GM12878 (cell line): ENCODE data around the gene CELF2. TPM values are rescaled to one million over a fixed set of nuclear protein-coding genes. Genes with fewer than 3 reads are reported as not detected.

Experiments
- CBFB ChIP-seq: IDR thresholded peaks from 2 replicates; pipeline ENCODE4 v1.6.1; 2016; ENCODE audit warnings: antibody characterized with exemption, low read depth
- CBX5 ChIP-seq: sonication (generic); IDR thresholded peaks from 2 replicates; pipeline ENCODE4 v1.6.1; 2016; ENCODE audit warnings: low read depth, moderate library complexity, mild to moderate bottlenecking, inconsistent platforms
- ESRRA ChIP-seq: IDR thresholded peaks from 2 replicates; pipeline ENCODE4 v1.6.1; 2012; ENCODE audit warnings: mild to moderate bottlenecking, low read length, improper control_type of control experiment
- GABPA ChIP-seq: IDR thresholded peaks from 2 replicates; pipeline ENCODE4 v1.6.1; 2014; ENCODE audit warnings: antibody characterized with exemption, low read depth, mild to moderate bottlenecking, inconsistent platforms
- IRF4 ChIP-seq: IDR thresholded peaks from 2 replicates; pipeline ENCODE4 v1.6.1; 2011; ENCODE audit warnings: low read depth, low read length
- MEF2A ChIP-seq: IDR thresholded peaks from 2 replicates; pipeline ENCODE4 v1.6.1; 2011; ENCODE audit warnings: low read depth, mild to moderate bottlenecking, low read length, moderate library complexity; ENCODE audit not compliant: insufficient read depth
- POU2F2 ChIP-seq: IDR thresholded peaks from 3 replicates; pipeline ENCODE4 v1.6.1; 2011; ENCODE audit warnings: low read depth, mild to moderate bottlenecking, low read length, borderline replicate concordance
- SUPT20H ChIP-seq: IDR thresholded peaks from 2 replicates; pipeline ENCODE4 v1.6.1; 2011; ENCODE audit warnings: low read depth, mild to moderate bottlenecking, low read length, moderate library complexity, borderline replicate concordance; ENCODE audit not compliant: control insufficient read depth
- YBX1 ChIP-seq: fragments of 450-650 bp; IDR thresholded peaks from 2 replicates; pipeline ENCODE4 v1.6.1; 2016; ENCODE audit warnings: antibody characterized with exemption
- ZBED1 ChIP-seq: IDR thresholded peaks from 2 replicates; pipeline ENCODE4 v1.6.1; 2016; ENCODE audit warnings: borderline replicate concordance
- ZNF622 ChIP-seq: fragments of 450-650 bp; IDR thresholded peaks from 2 replicates; pipeline ENCODE4 v1.6.1; 2017; ENCODE audit warnings: mild to moderate bottlenecking, inconsistent platforms
- polyA plus RNA-seq, 11 experiments: library from polyadenylated mRNA; depleted of rRNA in 4 of 11; unstranded in 6 of 11; stranded (reverse) in 5 of 11; fragments of >200 nt; fragmentation: Nextera tagmentation in 4 of 11; fragmentation: Illumina TruSeq in 1 of 11; extraction: Ambion mirVana in 4 of 11; extraction: Trizol in 1 of 11; gene quantifications; 1 replicate in 1 of 11; 2 replicates in 10 of 11; pipeline versions ENCODE4 v1.2.1 to v1.2.3, GENCODE V29; 2011 to 2016; ENCODE audit warnings: inconsistent platforms in 2 of 11, missing spikeins in 2 of 11, low read depth in 1 of 11
- total RNA-seq, 4 experiments: library from RNA; depleted of rRNA in 3 of 4; stranded (reverse); fragments of >200 nt in 3 of 4; fragmentation: Illumina TruSeq in 1 of 4; extraction: Trizol in 1 of 4; gene quantifications; 2 replicates each; pipeline versions ENCODE4 v1.2.1 to v1.2.3, GENCODE V29; 2013 to 2021
- TF ChIP-seq, protein P1 (sequence below): fragments of 450-650 bp; IDR thresholded peaks from 2 replicates; pipeline ENCODE4 v1.6.1; 2018; ENCODE audit warnings: mild to moderate bottlenecking, low read depth, moderate library complexity; ENCODE audit not compliant: partially characterized antibody
- TF ChIP-seq, protein P2 (sequence below): fragments of 450-650 bp; IDR thresholded peaks from 2 replicates; pipeline ENCODE4 v1.6.1; 2017; ENCODE audit warnings: borderline replicate concordance
- TF ChIP-seq, protein P3 (sequence below): IDR thresholded peaks from 2 replicates; pipeline ENCODE4 v1.6.1; 2011; ENCODE audit warnings: mild to moderate bottlenecking, low read depth, low read length, moderate library complexity; ENCODE audit not compliant: insufficient replicate concordance
- TF ChIP-seq, protein P4 (sequence below): fragments of 450-650 bp; IDR thresholded peaks from 2 replicates; pipeline ENCODE4 v1.6.1; 2018; ENCODE audit warnings: borderline replicate concordance, mild to moderate bottlenecking; ENCODE audit not compliant: partially characterized antibody
- TF ChIP-seq, protein P5 (sequence below): fragments of 450-650 bp; IDR thresholded peaks from 2 replicates; pipeline ENCODE4 v1.6.1; 2014; ENCODE audit warnings: mild to moderate bottlenecking
- TF ChIP-seq, protein P6 (sequence below): fragments of 450-650 bp; formaldehyde crosslinking; IDR thresholded peaks from 2 replicates; pipeline ENCODE4 v1.4.0; 2022; ENCODE audit warnings: mild to moderate bottlenecking, moderate library complexity

The CELF2 gene
- total and polyA plus RNA-seq, 10 of the 15 experiments (the other 5 are each of a cell fraction or from before 2014, with no cell fraction given) = 20.8 to 129 (median 86.3) TPM

DNA sequence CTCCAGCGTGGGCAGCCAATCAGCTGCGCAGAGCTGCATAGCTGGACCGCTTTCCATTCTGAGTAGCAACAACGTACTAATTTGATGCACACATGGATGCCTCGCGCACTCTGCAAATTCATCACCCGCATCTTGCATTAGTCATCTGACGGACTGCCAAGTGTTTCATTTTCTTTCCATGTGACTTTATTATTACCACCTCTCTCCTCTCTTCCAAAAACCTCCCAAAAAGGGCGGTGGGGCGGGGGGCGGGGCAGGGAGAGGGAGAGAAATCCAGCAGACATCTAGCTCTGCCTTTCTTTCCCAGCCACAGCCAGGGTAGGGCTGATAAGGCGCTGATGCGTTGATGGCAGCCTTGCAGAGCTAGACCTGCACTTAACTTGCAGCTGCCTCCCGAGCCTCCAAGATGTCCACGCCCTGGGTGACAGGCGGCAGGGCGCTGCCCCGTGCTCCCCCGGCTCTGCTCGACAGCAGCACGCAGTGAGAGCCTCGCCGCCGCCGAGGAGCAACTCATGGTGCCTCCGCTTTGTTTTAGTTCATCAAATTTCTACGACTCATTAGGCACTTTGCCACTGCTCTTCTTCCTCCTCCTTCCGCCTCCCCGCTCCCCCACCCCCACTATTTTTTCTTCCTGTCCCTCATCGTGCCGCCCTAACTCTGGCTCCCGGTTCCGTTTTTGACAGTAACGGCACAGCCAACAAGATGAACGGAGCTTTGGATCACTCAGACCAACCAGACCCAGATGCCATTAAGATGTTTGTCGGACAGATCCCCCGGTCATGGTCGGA lies 147.3 kb downstream of the CELF2 start (continued):
- TF ChIP-seq, protein P1, sequence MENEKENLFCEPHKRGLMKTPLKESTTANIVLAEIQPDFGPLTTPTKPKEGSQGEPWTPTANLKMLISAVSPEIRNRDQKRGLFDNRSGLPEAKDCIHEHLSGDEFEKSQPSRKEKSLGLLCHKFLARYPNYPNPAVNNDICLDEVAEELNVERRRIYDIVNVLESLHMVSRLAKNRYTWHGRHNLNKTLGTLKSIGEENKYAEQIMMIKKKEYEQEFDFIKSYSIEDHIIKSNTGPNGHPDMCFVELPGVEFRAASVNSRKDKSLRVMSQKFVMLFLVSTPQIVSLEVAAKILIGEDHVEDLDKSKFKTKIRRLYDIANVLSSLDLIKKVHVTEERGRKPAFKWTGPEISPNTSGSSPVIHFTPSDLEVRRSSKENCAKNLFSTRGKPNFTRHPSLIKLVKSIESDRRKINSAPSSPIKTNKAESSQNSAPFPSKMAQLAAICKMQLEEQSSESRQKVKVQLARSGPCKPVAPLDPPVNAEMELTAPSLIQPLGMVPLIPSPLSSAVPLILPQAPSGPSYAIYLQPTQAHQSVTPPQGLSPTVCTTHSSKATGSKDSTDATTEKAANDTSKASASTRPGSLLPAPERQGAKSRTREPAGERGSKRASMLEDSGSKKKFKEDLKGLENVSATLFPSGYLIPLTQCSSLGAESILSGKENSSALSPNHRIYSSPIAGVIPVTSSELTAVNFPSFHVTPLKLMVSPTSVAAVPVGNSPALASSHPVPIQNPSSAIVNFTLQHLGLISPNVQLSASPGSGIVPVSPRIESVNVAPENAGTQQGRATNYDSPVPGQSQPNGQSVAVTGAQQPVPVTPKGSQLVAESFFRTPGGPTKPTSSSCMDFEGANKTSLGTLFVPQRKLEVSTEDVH = no peak
- no peak for TF ChIP-seq POU2F2
- 0 out of 2 replicates have a peak, but pooled peaks have one; percentile 23 for TF ChIP-seq IRF4
- TF ChIP-seq GABPA = no peak
- TF ChIP-seq, protein P2, sequence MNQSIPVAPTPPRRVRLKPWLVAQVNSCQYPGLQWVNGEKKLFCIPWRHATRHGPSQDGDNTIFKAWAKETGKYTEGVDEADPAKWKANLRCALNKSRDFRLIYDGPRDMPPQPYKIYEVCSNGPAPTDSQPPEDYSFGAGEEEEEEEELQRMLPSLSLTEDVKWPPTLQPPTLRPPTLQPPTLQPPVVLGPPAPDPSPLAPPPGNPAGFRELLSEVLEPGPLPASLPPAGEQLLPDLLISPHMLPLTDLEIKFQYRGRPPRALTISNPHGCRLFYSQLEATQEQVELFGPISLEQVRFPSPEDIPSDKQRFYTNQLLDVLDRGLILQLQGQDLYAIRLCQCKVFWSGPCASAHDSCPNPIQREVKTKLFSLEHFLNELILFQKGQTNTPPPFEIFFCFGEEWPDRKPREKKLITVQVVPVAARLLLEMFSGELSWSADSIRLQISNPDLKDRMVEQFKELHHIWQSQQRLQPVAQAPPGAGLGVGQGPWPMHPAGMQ = no peak
- TF ChIP-seq, protein P3, sequence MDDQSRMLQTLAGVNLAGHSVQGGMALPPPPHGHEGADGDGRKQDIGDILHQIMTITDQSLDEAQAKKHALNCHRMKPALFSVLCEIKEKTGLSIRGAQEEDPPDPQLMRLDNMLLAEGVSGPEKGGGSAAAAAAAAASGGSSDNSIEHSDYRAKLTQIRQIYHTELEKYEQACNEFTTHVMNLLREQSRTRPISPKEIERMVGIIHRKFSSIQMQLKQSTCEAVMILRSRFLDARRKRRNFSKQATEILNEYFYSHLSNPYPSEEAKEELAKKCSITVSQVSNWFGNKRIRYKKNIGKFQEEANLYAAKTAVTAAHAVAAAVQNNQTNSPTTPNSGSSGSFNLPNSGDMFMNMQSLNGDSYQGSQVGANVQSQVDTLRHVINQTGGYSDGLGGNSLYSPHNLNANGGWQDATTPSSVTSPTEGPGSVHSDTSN = no peak
- no peak for TF ChIP-seq YBX1
- no peak for TF ChIP-seq ESRRA
- TF ChIP-seq CBX5 = no peak
- TF ChIP-seq, protein P4, sequence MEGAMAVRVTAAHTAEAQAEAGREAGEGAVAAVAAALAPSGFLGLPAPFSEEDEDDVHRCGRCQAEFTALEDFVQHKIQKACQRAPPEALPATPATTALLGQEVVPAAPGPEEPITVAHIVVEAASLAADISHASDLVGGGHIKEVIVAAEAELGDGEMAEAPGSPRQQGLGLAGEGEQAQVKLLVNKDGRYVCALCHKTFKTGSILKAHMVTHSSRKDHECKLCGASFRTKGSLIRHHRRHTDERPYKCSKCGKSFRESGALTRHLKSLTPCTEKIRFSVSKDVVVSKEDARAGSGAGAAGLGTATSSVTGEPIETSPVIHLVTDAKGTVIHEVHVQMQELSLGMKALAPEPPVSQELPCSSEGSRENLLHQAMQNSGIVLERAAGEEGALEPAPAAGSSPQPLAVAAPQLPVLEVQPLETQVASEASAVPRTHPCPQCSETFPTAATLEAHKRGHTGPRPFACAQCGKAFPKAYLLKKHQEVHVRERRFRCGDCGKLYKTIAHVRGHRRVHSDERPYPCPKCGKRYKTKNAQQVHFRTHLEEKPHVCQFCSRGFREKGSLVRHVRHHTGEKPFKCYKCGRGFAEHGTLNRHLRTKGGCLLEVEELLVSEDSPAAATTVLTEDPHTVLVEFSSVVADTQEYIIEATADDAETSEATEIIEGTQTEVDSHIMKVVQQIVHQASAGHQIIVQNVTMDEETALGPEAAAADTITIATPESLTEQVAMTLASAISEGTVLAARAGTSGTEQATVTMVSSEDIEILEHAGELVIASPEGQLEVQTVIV = no peak
- TF ChIP-seq, protein P5, sequence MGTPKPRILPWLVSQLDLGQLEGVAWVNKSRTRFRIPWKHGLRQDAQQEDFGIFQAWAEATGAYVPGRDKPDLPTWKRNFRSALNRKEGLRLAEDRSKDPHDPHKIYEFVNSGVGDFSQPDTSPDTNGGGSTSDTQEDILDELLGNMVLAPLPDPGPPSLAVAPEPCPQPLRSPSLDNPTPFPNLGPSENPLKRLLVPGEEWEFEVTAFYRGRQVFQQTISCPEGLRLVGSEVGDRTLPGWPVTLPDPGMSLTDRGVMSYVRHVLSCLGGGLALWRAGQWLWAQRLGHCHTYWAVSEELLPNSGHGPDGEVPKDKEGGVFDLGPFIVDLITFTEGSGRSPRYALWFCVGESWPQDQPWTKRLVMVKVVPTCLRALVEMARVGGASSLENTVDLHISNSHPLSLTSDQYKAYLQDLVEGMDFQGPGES = no peak
- TF ChIP-seq SUPT20H = no peak
- TF ChIP-seq ZBED1 = peak; percentile 42; the same call in 1 of the 2 replicates
- no peak for TF ChIP-seq ZNF622
- TF ChIP-seq CBFB = 0 out of 2 replicates have a peak, but pooled peaks have one; percentile 34
- no peak for TF ChIP-seq MEF2A
- TF ChIP-seq, protein P6, sequence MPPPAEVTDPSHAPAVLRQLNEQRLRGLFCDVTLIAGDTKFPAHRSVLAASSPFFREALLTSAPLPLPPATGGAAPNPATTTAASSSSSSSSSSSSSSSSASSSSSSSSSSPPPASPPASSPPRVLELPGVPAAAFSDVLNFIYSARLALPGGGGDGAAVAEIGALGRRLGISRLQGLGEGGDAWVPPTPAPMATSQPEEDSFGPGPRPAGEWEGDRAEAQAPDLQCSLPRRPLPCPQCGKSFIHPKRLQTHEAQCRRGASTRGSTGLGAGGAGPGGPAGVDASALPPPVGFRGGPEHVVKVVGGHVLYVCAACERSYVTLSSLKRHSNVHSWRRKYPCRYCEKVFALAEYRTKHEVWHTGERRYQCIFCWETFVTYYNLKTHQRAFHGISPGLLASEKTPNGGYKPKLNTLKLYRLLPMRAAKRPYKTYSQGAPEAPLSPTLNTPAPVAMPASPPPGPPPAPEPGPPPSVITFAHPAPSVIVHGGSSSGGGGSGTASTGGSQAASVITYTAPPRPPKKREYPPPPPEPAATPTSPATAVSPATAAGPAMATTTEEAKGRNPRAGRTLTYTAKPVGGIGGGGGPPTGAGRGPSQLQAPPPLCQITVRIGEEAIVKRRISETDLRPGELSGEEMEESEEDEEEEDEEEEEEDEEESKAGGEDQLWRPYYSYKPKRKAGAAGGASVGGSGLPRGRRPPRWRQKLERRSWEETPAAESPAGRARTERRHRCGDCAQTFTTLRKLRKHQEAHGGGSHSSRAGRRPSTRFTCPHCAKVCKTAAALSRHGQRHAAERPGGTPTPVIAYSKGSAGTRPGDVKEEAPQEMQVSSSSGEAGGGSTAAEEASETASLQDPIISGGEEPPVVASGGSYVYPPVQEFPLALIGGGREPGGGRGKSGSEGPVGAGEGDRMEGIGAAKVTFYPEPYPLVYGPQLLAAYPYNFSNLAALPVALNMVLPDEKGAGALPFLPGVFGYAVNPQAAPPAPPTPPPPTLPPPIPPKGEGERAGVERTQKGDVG = no peak
